C4-2B (cell line): Measurements from ENCODE around the gene HSF2.

Experiments used
- ZFX ChIP-seq: fragments of 450-650 bp; IDR thresholded peaks from 2 replicates; pipeline ENCODE4 v1.6.1; 2017
- TF ChIP-seq, protein P1 (sequence below): fragments of 450-650 bp; conservative IDR thresholded peaks from 2 replicates; pipeline ENCODE4 v1.5.1; 2017; ENCODE audit warnings: mild to moderate bottlenecking

DNA sequence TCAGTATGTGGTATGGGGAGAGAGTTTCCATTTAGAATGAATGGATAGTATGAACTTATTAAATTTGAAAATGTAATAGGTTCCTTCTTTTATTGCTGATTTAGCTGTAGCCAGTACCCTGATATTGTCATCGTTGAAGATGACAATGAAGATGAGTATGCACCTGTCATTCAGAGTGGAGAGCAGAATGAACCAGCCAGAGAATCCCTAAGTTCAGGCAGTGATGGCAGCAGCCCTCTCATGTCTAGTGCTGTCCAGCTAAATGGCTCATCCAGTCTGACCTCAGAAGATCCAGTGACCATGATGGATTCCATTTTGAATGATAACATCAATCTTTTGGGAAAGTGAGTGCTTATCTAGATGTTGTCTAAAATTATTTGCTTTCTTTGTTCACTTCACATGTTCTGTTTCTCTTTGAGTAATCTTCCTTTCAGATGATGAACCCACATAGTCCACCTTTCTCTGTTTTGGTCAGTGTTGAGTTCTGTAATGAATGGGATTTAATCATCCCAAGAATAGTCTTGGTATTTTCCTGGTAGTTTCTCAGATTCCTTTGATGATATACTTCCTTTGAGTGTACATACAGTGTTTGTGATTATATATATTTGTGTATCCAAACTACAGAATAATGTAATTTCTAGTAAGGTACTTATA is 23.3 kb downstream of the HSF2 start:
- TF ChIP-seq, protein P1, sequence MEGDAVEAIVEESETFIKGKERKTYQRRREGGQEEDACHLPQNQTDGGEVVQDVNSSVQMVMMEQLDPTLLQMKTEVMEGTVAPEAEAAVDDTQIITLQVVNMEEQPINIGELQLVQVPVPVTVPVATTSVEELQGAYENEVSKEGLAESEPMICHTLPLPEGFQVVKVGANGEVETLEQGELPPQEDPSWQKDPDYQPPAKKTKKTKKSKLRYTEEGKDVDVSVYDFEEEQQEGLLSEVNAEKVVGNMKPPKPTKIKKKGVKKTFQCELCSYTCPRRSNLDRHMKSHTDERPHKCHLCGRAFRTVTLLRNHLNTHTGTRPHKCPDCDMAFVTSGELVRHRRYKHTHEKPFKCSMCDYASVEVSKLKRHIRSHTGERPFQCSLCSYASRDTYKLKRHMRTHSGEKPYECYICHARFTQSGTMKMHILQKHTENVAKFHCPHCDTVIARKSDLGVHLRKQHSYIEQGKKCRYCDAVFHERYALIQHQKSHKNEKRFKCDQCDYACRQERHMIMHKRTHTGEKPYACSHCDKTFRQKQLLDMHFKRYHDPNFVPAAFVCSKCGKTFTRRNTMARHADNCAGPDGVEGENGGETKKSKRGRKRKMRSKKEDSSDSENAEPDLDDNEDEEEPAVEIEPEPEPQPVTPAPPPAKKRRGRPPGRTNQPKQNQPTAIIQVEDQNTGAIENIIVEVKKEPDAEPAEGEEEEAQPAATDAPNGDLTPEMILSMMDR: no peak
- TF ChIP-seq ZFX: no peak
